Natural killer cell (primary cell): ENCODE measurements around the gene RPUSD3. TPM values are rescaled to one million over a fixed set of nuclear protein-coding genes. Genes with fewer than 3 reads are reported as not detected.

ENCODE experiments used
- ATAC-seq, 3 donors: fragments of 150-1000 bp in 2 of 3; fragments of 200-7000 bp in 1 of 3; cut with Tn5 transposase; 1 replicate in 1 of 3; 2 replicates in 2 of 3; pipeline ENCODE4 v1.10.0; 2021; ENCODE audit warnings: mild to moderate bottlenecking in 2 of 3, moderate library complexity in 2 of 3
- DNase-seq, 2 donors: peaks; one replicate each; pipeline versions ENCODE4 v3.0.0 to v3.0.0-alpha.2; 2013 to 2021; ENCODE audit warnings: mixed read lengths in 1 of 2
- H3K27ac ChIP-seq: one replicate; pipeline ENCODE4 v1.5.1; 2013; ENCODE audit warnings: mild to moderate bottlenecking, low read length
- H3K27me3 ChIP-seq: one replicate; pipeline ENCODE4 v1.6.1; 2013; ENCODE audit warnings: low read length; ENCODE audit not compliant: control insufficient read depth, insufficient read depth
- H3K36me3 ChIP-seq: one replicate; pipeline ENCODE4 v1.6.1; 2013; ENCODE audit warnings: low read length; ENCODE audit not compliant: control insufficient read depth, insufficient read depth
- H3K4me1 ChIP-seq: one replicate; pipeline ENCODE4 v1.6.1; 2013; ENCODE audit warnings: low read length; ENCODE audit not compliant: control insufficient read depth, insufficient read depth
- H3K4me3 ChIP-seq: one replicate; pipeline ENCODE4 v1.5.1; 2013; ENCODE audit warnings: low read length
- H3K9me3 ChIP-seq: one replicate; pipeline ENCODE4 v1.6.1; 2013; ENCODE audit warnings: low read length; ENCODE audit not compliant: control insufficient read depth, insufficient read depth
- H3K27ac Mint-ChIP-seq, 2 donors: one replicate each; pipeline ENCODE4 v1.8.0; 2022; ENCODE audit warnings: mild to moderate bottlenecking in 2 of 2, mixed read lengths in 2 of 2, moderate library complexity in 1 of 2
- H3K27me3 Mint-ChIP-seq, 2 donors: one replicate each; pipeline ENCODE4 v1.8.0; 2022; ENCODE audit warnings: low read depth in 2 of 2, mixed read lengths in 2 of 2
- H3K36me3 Mint-ChIP-seq: one replicate; pipeline ENCODE4 v1.8.0; 2022; ENCODE audit warnings: mixed read lengths
- H3K4me1 Mint-ChIP-seq, 2 donors: one replicate each; pipeline ENCODE4 v1.8.0; 2022; ENCODE audit warnings: mixed read lengths in 2 of 2
- H3K4me3 Mint-ChIP-seq: one replicate; pipeline ENCODE4 v1.8.0; 2022; ENCODE audit warnings: mild to moderate bottlenecking, moderate library complexity, mixed read lengths
- H3K9me3 Mint-ChIP-seq, 2 donors: one replicate each; pipeline ENCODE4 v1.8.0; 2022; ENCODE audit warnings: mixed read lengths in 2 of 2
- CTCF ChIP-seq: fragments of 200-600 bp; IDR thresholded peaks from one replicate; pipeline ENCODE4 v1.8.0; 2022; ENCODE audit warnings: antibody characterized with exemption
- WGBS: methylation state at CpG from one replicate; pipeline ENCODE4 v1.1.7; 2013; ENCODE audit warnings: missing lambda C conversion rate; ENCODE audit not compliant: insufficient coverage; 5-methylcytosine and 5-hydroxymethylcytosine counted together
- intact Hi-C: fragments of 100-400 bp; cut with micrococcal nuclease; formaldehyde crosslinking; loops from one replicate; pipeline ENCODE4 v1.14.2; 2022
- total RNA-seq, 4 donors: library from RNA; stranded (reverse); fragments of 120-200 nt in 1 of 4; gene quantifications; one replicate each; pipeline versions ENCODE4 v1.2.3 to v1.2.4, GENCODE V29; 2013 to 2022

RPUSD3 gene
- total RNA-seq, 3 donors from 2014 or later (not counting 1 experiment from before 2014, with no cell fraction given): 27.5 to 43.9 (median 30.9) TPM

GRCh38 chr3:9831253-9831652 lies 12.6 kb downstream of the RPUSD3 start:
- no peak for DNase-seq
- Histone ChIP-seq H3K9me3 (no peaks in the 10 kb centered on the region), H3K4me3 (no peak overlapping the region), H3K4me1 (no peaks in the 10 kb centered on the region), H3K36me3 (peaks cover 38% of the 10 kb centered on the region), H3K27ac (no peak overlapping the region), H3K27me3 (no peaks in the 10 kb centered on the region)
- TF ChIP-seq CTCF: no peak
- H3K36me3 Mint-ChIP-seq: no peaks in the 10 kb centered on the region
- H3K27me3 Mint-ChIP-seq: no peaks in the 10 kb centered on the region
- intact Hi-C loops: no loop called here
- H3K4me3 Mint-ChIP-seq: no peak overlapping the region
- H3K27ac Mint-ChIP-seq: peak overlapping the region; percentile 58 to 61
- 86% methylated on average over 3 of the region's 3 CpGs for WGBS
- ATAC-seq: peak in 1 of 3 donors; percentile 45
- peaks cover 13 to 18% of the 10 kb centered on the region in 2 donors for H3K4me1 Mint-ChIP-seq
- H3K9me3 Mint-ChIP-seq: no peaks in the 10 kb centered on the region

- ATAC-seq: no peak
- peaks cover 26% of the 10 kb centered on the region for H3K36me3 ChIP-seq
Measured at GRCh38 chr3:9828801-9829755, 14.7 kb downstream of the RPUSD3 start.

GRCh38 chr3:9826815-9827573 lies 16.8 kb downstream of the RPUSD3 start:
- Mint-ChIP-seq H3K4me1 (peaks cover 13% of the 10 kb centered on the region in 2 donors), H3K4me3 (no peak overlapping the region), H3K36me3 (no peaks in the 10 kb centered on the region), H3K27me3 (no peaks in the 10 kb centered on the region), H3K9me3 (no peaks in the 10 kb centered on the region), H3K27ac (peak overlapping the region in 1 of 2 donors; percentile 45)
- H3K36me3 ChIP-seq: peaks cover 12% of the 10 kb centered on the region
- H3K27me3 ChIP-seq: no peaks in the 10 kb centered on the region
- H3K4me3 ChIP-seq: no peak overlapping the region
- H3K9me3 ChIP-seq: no peaks in the 10 kb centered on the region
- peak in 1 of 2 donors; percentile 51 for DNase-seq
- no peaks in the 10 kb centered on the region for H3K4me1 ChIP-seq
- peak; percentile 14 for TF ChIP-seq CTCF
- no peak overlapping the region for H3K27ac ChIP-seq
- peak in 2 of 3 donors; percentile 54 to 60 for ATAC-seq
- WGBS: 92% methylated on average over 20 of the region's 20 CpGs
- intact Hi-C loops: no loop called here

More at GRCh38 chr3:9828801-9829755, 14.7 kb downstream of the RPUSD3 start:
- H3K4me3 ChIP-seq: no peak overlapping the region
- H3K27ac ChIP-seq: no peak overlapping the region
- WGBS: 98% methylated on average over 17 of the region's 17 CpGs
- Mint-ChIP-seq H3K4me3 (no peak overlapping the region), H3K36me3 (no peaks in the 10 kb centered on the region), H3K9me3 (no peaks in the 10 kb centered on the region), H3K27me3 (no peaks in the 10 kb centered on the region), H3K27ac (no peak overlapping the region), H3K4me1 (peaks cover 13% of the 10 kb centered on the region in 2 donors)
- no peaks in the 10 kb centered on the region for H3K4me1 ChIP-seq
- no peak for TF ChIP-seq CTCF
- DNase-seq: no peak
- H3K9me3 ChIP-seq: no peaks in the 10 kb centered on the region
- intact Hi-C loops: no loop called here
- H3K27me3 ChIP-seq: no peaks in the 10 kb centered on the region
